Gastrocnemius medialis (tissue), 4 donors: ENCODE measurements around the gene CACNA1D. TPM values are rescaled to one million over a fixed set of nuclear protein-coding genes. Genes with fewer than 3 reads are reported as not detected.

Source experiments
- ATAC-seq, 2 donors: fragments of 150-250 bp; one replicate each; pipeline ENCODE4 v1.9.1; 2016
- DNase-seq, 2 donors: peaks; one replicate each; pipeline ENCODE4 v3.0.0-alpha.2; 2019
- H3K27ac ChIP-seq, 4 donors: fragments of 200-600 bp; sonication (generic); 1 replicate in 1 of 4; 2 replicates in 3 of 4; pipeline ENCODE4 v1.5.1; 2016 to 2018; ENCODE audit warnings: mild to moderate bottlenecking in 2 of 4, moderate library complexity in 1 of 4
- H3K27me3 ChIP-seq, 3 donors: fragments of 200-600 bp; sonication (generic) in 2 of 3; 1 replicate in 1 of 3; 2 replicates in 2 of 3; pipeline versions ENCODE4 v1.5.1 to v1.6.0; 2016 to 2019; ENCODE audit warnings: mild to moderate bottlenecking in 1 of 3, moderate library complexity in 1 of 3
- H3K36me3 ChIP-seq, 2 donors: fragments of 200-600 bp; sonication (generic) in 1 of 2; one replicate each; pipeline ENCODE4 v1.5.1; 2017 to 2018
- H3K4me1 ChIP-seq, 2 donors: fragments of 200-600 bp; sonication (generic) in 1 of 2; one replicate each; pipeline ENCODE4 v1.5.1; 2016 to 2017; ENCODE audit warnings: mild to moderate bottlenecking in 2 of 2
- H3K4me3 ChIP-seq, 4 donors: fragments of 200-600 bp; sonication (generic) in 3 of 4; 1 replicate in 1 of 4; 2 replicates in 3 of 4; pipeline ENCODE4 v1.5.1; 2016 to 2019; ENCODE audit warnings: mild to moderate bottlenecking in 2 of 4
- H3K9me3 ChIP-seq, 3 donors: fragments of 200-600 bp; sonication (generic) in 2 of 3; 1 replicate in 1 of 3; 2 replicates in 2 of 3; pipeline ENCODE4 v1.5.1; 2016 to 2019
- POLR2A ChIP-seq, 2 donors: fragments of 450-650 bp; IDR thresholded peaks; one replicate each; pipeline ENCODE4 v1.6.1; 2017; ENCODE audit warnings: antibody characterized with exemption in 2 of 2, mild to moderate bottlenecking in 2 of 2, moderate library complexity in 2 of 2
- in situ Hi-C, 4 donors: fragments of 200-750 bp; cut with MboI; loops; one replicate each; pipeline versions ENCODE4 v1.15.0 to v1.8.0; 2017; ENCODE audit warnings: low sequenced_read_pairs in 4 of 4
- intact Hi-C: fragments of 100-400 bp; cut with DNase I; formaldehyde crosslinking; loops from one replicate; pipeline ENCODE4 v1.15.1; 2023; ENCODE audit warnings: low total_unique reads
- total RNA-seq, 4 donors: library from RNA; depleted of rRNA; stranded (reverse); fragments of >200 nt; gene quantifications; one replicate each; pipeline versions ENCODE4 v1.1.0 to v1.2.3, GENCODE V29; 2016
- TF ChIP-seq, protein P1 (sequence below), 5 experiments: fragments of 450-650 bp in 3 of 5; fragments of 200-600 bp in 2 of 5; sonication (generic) in 2 of 5; IDR thresholded peaks in 4 of 5; conservative IDR thresholded peaks in 1 of 5; 1 replicate in 4 of 5; 2 replicates in 1 of 5; pipeline ENCODE4 v1.5.1; 2016 to 2019; ENCODE audit warnings: antibody characterized with exemption in 5 of 5, mild to moderate bottlenecking in 3 of 5, moderate library complexity in 3 of 5

Gene CACNA1D
- total RNA-seq, 4 donors from 2014 or later, result 0.18 to 0.34 TPM; not detected in 2

DNA sequence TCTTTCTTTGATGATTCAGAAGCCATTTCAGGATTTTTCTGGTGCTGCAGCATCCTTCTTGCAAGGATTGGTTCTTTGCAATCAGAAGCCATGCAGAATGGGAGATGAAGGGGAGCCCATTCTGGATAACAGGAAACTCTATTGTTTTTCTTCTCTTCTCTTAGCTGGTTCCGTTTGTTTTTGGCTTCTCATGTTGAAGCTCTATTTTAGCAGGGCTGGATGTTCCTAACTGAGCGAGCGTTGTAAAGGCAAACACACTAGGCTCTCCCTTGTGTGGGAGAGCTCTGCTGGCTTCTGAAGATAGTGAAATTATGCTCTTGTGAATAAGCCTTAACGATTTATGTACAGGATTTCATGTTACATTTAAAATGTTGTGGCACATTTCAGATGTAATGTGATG is 8.3 kb downstream of the CACNA1D start:
- in situ Hi-C loops, result no loop called here
- intact Hi-C loops, result no loop called here
- Histone ChIP-seq H3K9me3 (no peaks in the 10 kb centered on the region), H3K27me3 (peaks cover 0 to 5% (median 0%) of the 10 kb centered on the region in 3 donors), H3K4me1 (no peaks in the 10 kb centered on the region), H3K36me3 (no peaks in the 10 kb centered on the region), H3K27ac (no peak overlapping the region), H3K4me3 (no peak overlapping the region)
- no peak for DNase-seq
- TF ChIP-seq, protein P1, sequence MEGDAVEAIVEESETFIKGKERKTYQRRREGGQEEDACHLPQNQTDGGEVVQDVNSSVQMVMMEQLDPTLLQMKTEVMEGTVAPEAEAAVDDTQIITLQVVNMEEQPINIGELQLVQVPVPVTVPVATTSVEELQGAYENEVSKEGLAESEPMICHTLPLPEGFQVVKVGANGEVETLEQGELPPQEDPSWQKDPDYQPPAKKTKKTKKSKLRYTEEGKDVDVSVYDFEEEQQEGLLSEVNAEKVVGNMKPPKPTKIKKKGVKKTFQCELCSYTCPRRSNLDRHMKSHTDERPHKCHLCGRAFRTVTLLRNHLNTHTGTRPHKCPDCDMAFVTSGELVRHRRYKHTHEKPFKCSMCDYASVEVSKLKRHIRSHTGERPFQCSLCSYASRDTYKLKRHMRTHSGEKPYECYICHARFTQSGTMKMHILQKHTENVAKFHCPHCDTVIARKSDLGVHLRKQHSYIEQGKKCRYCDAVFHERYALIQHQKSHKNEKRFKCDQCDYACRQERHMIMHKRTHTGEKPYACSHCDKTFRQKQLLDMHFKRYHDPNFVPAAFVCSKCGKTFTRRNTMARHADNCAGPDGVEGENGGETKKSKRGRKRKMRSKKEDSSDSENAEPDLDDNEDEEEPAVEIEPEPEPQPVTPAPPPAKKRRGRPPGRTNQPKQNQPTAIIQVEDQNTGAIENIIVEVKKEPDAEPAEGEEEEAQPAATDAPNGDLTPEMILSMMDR (IDR thresholded peaks at IDR 0.05 in 4 of 5, conservative IDR thresholded peaks at IDR 0.05 in 1 of 5), result no peak
- no peak for TF ChIP-seq POLR2A (IDR thresholded peaks at IDR 0.05)
- ATAC-seq, result no peak

DNA sequence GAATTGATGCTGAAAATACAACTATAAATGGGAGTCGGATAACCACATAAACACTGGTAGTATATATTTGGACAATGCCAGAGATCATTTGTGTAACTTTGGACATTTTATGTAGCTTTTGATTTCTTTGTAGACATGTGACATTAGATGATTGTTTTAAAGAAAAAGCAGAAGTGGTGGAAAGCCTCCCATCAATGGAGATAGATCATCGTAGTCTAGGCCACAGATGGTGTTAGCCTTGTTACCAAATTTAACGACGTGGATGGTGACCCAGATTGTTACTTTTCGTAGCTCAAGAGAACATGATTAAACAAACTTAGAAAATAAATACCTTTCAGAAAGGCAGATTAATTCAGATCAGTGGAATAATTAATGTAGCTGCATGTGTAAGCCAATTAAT is 8.8 kb downstream of the CACNA1D start:
- H3K4me3 ChIP-seq, result no peak overlapping the region

DNA sequence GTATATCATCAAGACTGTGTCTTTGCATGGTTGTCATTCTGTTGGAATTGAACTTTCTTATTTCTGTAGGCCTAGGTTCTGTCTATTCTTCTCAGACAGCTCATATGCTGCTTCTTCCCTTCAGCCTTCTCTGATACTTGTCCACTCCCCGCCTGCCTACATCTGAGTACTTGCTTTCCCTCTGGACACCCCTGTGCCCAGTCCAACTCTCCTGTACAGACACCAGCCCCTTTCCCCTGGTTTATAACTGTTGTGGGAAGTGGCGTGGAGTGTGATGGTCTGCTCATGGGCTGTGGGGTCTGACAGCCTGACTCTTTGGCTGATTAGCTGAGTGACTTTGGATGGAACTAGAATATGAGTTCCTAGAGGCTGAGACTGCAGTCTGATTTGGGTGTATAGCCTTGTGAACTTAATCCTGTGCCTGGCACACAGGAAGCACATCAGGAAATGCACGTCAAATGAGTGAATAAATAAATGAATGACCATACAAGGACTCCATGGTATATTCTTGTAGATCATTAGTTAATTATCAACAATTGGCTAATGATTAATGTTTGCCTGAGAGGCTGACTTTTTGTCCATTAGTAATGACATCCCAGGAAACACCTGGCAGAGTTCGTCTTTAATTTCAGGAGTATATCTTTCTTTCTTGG is 11.8 kb downstream of the CACNA1D start:
- Histone ChIP-seq H3K4me3 (no peak overlapping the region), H3K36me3 (no peaks in the 10 kb centered on the region), H3K9me3 (no peaks in the 10 kb centered on the region), H3K27me3 (peaks cover 0 to 3% (median 0%) of the 10 kb centered on the region in 3 donors), H3K27ac (no peak overlapping the region), H3K4me1 (no peaks in the 10 kb centered on the region)
- no peak for TF ChIP-seq POLR2A (IDR thresholded peaks at IDR 0.05)
- TF ChIP-seq, protein P1 (IDR thresholded peaks at IDR 0.05 in 4 of 5, conservative IDR thresholded peaks at IDR 0.05 in 1 of 5), result no peak
- in situ Hi-C loops, result no loop called here
- intact Hi-C loops, result no loop called here
- ATAC-seq (no peak), DNase-seq (no peak)

More for the DNA sequence above, 8.8 kb downstream of the CACNA1D start:
- Histone ChIP-seq H3K36me3 (no peaks in the 10 kb centered on the region), H3K4me1 (no peaks in the 10 kb centered on the region), H3K27me3 (peaks cover 0 to 3% (median 0%) of the 10 kb centered on the region in 3 donors), H3K9me3 (no peaks in the 10 kb centered on the region), H3K27ac (no peak overlapping the region)
- DNase-seq, result no peak
- intact Hi-C loops, result no loop called here
- TF ChIP-seq POLR2A (IDR thresholded peaks at IDR 0.05), result no peak
- TF ChIP-seq, protein P1 (IDR thresholded peaks at IDR 0.05 in 4 of 5, conservative IDR thresholded peaks at IDR 0.05 in 1 of 5), result no peak
- no peak for ATAC-seq
- in situ Hi-C loops, result no loop called here

DNA sequence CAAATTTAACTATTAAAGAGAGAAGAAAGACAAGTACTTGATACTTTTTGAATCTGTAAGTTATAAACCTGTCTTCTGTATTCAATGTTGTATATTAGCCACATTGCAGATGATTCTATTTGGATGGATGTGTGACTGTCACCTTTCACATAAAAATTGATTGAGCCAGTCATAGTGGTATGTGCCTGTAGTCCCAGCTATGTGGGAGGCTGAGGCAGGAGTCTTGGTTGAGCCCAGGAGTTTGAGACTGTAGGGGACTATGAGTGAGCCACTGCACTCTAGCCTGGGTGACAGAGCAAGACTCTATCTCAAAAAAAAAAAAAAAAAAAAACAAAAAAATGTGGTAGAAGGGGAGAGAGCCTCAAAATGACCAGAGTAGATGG is 12.3 kb downstream of the CACNA1D start:
- Histone ChIP-seq H3K27me3 (peaks cover 0 to 3% (median 0%) of the 10 kb centered on the region in 3 donors), H3K4me3 (no peak overlapping the region), H3K9me3 (no peaks in the 10 kb centered on the region), H3K27ac (no peak overlapping the region), H3K36me3 (no peaks in the 10 kb centered on the region), H3K4me1 (no peaks in the 10 kb centered on the region)
- DNase-seq (no peak), ATAC-seq (no peak)
- TF ChIP-seq, protein P1 (IDR thresholded peaks at IDR 0.05 in 4 of 5, conservative IDR thresholded peaks at IDR 0.05 in 1 of 5), result no peak
- in situ Hi-C loops (no loop called here), intact Hi-C loops (no loop called here)

DNA sequence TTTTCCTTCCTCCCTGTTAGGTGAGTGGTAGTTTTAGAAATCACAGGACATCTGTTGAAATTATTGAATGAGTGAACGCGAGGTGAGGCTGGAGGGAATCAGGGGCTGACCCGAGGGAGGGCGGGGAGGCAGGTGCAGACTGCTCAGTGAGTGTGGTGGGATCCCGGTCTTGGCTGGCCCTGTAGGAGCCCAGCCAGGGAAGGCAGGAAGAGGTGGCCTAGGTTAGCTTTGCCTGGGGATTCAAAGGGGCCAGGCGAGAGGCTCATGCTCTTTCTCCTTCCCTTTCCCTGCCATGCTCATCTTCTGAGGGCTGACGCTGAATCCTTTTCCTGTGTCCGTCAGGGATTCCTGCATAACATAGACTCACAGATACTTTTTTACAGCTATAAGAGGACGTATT is 15.1 kb downstream of the CACNA1D start:
- Histone ChIP-seq H3K4me1 (no peaks in the 10 kb centered on the region), H3K27ac (no peak overlapping the region), H3K9me3 (no peaks in the 10 kb centered on the region), H3K27me3 (peaks cover 0 to 3% (median 0%) of the 10 kb centered on the region in 3 donors), H3K36me3 (no peaks in the 10 kb centered on the region), H3K4me3 (no peak overlapping the region)
- TF ChIP-seq POLR2A (IDR thresholded peaks at IDR 0.05), result no peak
- TF ChIP-seq, protein P1 (IDR thresholded peaks at IDR 0.05 in 4 of 5, conservative IDR thresholded peaks at IDR 0.05 in 1 of 5), result no peak
- in situ Hi-C loops (no loop called here), intact Hi-C loops (no loop called here)
- DNase-seq, result no peak
- no peak for ATAC-seq
